IMR-90 (cell line): ENCODE measurements around the gene SF3A2. TPM values are rescaled to one million over a fixed set of nuclear protein-coding genes. Genes with fewer than 3 reads are reported as not detected.

Source experiments
- ATAC-seq: fragments of 200-7000 bp; cut with Tn5 transposase; 2 replicates; pipeline ENCODE4 v1.9.1; 2020; ENCODE audit warnings: low read depth, mild to moderate bottlenecking, moderate library complexity
- BruUV-seq: library from RNA; stranded (reverse); fragments of 400-500 nt; replicated peaks from 2 replicates; lab custom pipeline; 2021; lab: Mats Ljungman, UMichigan
- CTCF ChIA-PET: fragments of 300-600 bp; formaldehyde crosslinking; extraction: SDS; loops from one replicate; lab custom pipeline; 2021; ENCODE audit warnings: antibody characterized with exemption; lab: Yijun Ruan, JAX
- POLR2A ChIA-PET: fragments of 300-600 bp; sonication (Branson Sonifier 250); formaldehyde crosslinking; loops from one replicate; lab custom pipeline; 2022; ENCODE audit warnings: antibody characterized with exemption; ENCODE audit not compliant: unreplicated experiment; lab: Charles Lee
- DNase-seq: peaks from one replicate; pipeline ENCODE4 v3.0.0; 2013
- H2AFZ ChIP-seq: replicated peaks from 2 replicates; pipeline ENCODE3; 2013; ENCODE audit warnings: low read length, mild to moderate bottlenecking; ENCODE audit not compliant: poor library complexity
- H2AK5ac ChIP-seq: 2 replicates; pipeline ENCODE4 v1.6.1; 2013; ENCODE audit warnings: low read depth, low read length, inconsistent platforms
- H2AK9ac ChIP-seq: replicated peaks from 2 replicates; pipeline ENCODE3; 2013; ENCODE audit warnings: mild to moderate bottlenecking, low read depth, low read length, moderate library complexity; ENCODE audit not compliant: poor library complexity
- H2BK120ac ChIP-seq: 2 replicates; pipeline ENCODE4 v1.6.1; 2013; ENCODE audit warnings: low read depth, low read length, inconsistent platforms
- H2BK15ac ChIP-seq: 3 replicates; pipeline ENCODE4 v1.6.1; 2013; ENCODE audit warnings: low read depth, low read length, inconsistent platforms
- H2BK20ac ChIP-seq: 2 replicates; pipeline ENCODE4 v1.6.1; 2013; ENCODE audit warnings: low read depth, mild to moderate bottlenecking, inconsistent platforms, low read length, moderate library complexity
- H2BK5ac ChIP-seq: 2 replicates; pipeline ENCODE4 v1.6.1; 2013; ENCODE audit warnings: mild to moderate bottlenecking, low read depth, low read length, inconsistent platforms; ENCODE audit not compliant: poor library complexity, severe bottlenecking
- H3K14ac ChIP-seq: replicated peaks from 2 replicates; pipeline ENCODE4 v1.6.1; 2013; ENCODE audit warnings: low read depth, low read length, inconsistent platforms
- H3K18ac ChIP-seq: 2 replicates; pipeline ENCODE4 v1.6.1; 2013; ENCODE audit warnings: low read depth, low read length, control low read depth
- H3K23ac ChIP-seq: 2 replicates; pipeline ENCODE4 v1.6.1; 2013; ENCODE audit warnings: low read depth, low read length, inconsistent platforms
- H3K27ac ChIP-seq: 2 replicates; pipeline ENCODE4 v1.5.1; 2013; ENCODE audit warnings: mild to moderate bottlenecking, control low read depth, low read length; ENCODE audit not compliant: insufficient read depth
- H3K27me3 ChIP-seq: 2 replicates; pipeline ENCODE4 v1.6.1; 2013; ENCODE audit warnings: low read length; ENCODE audit not compliant: control insufficient read depth, insufficient read depth
- H3K36me3 ChIP-seq: 2 replicates; pipeline ENCODE4 v1.6.1; 2013; ENCODE audit warnings: low read length, mixed read lengths; ENCODE audit not compliant: control insufficient read depth, insufficient read depth
- H3K4ac ChIP-seq: 2 replicates; pipeline ENCODE4 v1.6.1; 2013; ENCODE audit warnings: low read depth, low read length, inconsistent platforms
- H3K4me1 ChIP-seq: 2 replicates; pipeline ENCODE4 v1.6.1; 2013; ENCODE audit warnings: low read length, mixed read lengths; ENCODE audit not compliant: control insufficient read depth, insufficient read depth
- H3K4me2 ChIP-seq: 2 replicates; pipeline ENCODE4 v1.6.1; 2013; ENCODE audit warnings: low read depth, mild to moderate bottlenecking, control low read depth, low read length, moderate library complexity
- H3K4me3 ChIP-seq: 2 replicates; pipeline ENCODE4 v1.5.1; 2013; ENCODE audit warnings: low read depth, mild to moderate bottlenecking, control low read depth, low read length, moderate library complexity; ENCODE audit not compliant: insufficient read depth
- H3K56ac ChIP-seq: 2 replicates; pipeline ENCODE4 v1.6.1; 2013; ENCODE audit warnings: low read length, inconsistent platforms; ENCODE audit not compliant: insufficient read depth; ENCODE audit errors: extremely low read depth
- H3K79me1 ChIP-seq, 2 experiments: 2 replicates each; pipeline ENCODE4 v1.6.1; 2013; ENCODE audit warnings: low read length in 2 of 2, inconsistent platforms in 1 of 2, low read depth in 1 of 2
- H3K9ac ChIP-seq: 2 replicates; pipeline ENCODE4 v1.6.1; 2013; ENCODE audit warnings: low read depth, low read length, control low read depth
- H3K9me1 ChIP-seq: 2 replicates; pipeline ENCODE4 v1.6.1; 2013; ENCODE audit warnings: low read length, inconsistent platforms; ENCODE audit not compliant: insufficient read depth
- H3K9me3 ChIP-seq: 2 replicates; pipeline ENCODE4 v1.6.1; 2013; ENCODE audit warnings: low read length; ENCODE audit not compliant: control insufficient read depth, insufficient read depth
- H4K20me1 ChIP-seq: 2 replicates; pipeline ENCODE4 v1.6.1; 2013; ENCODE audit warnings: low read length, inconsistent platforms; ENCODE audit not compliant: insufficient read depth
- H4K5ac ChIP-seq: 2 replicates; pipeline ENCODE4 v1.6.1; 2013; ENCODE audit warnings: mild to moderate bottlenecking, low read depth, low read length, control low read depth
- H4K8ac ChIP-seq, 2 experiments: 2 replicates each; pipeline ENCODE4 v1.6.1; 2013; ENCODE audit warnings: low read depth in 2 of 2, low read length in 2 of 2, control low read depth in 1 of 2, inconsistent platforms in 1 of 2
- H4K91ac ChIP-seq: 2 replicates; pipeline ENCODE4 v1.6.1; 2013; ENCODE audit warnings: low read depth, low read length, inconsistent platforms; ENCODE audit not compliant: insufficient read depth
- BHLHE40 ChIP-seq: fragments of 150-350 bp; IDR thresholded peaks from 2 replicates; pipeline ENCODE4 v1.6.1; 2016; ENCODE audit warnings: mild to moderate bottlenecking, low read depth, low read length
- CEBPB ChIP-seq: IDR thresholded peaks from 2 replicates; pipeline ENCODE4 v1.6.1; 2012; ENCODE audit warnings: low read depth, low read length, improper control_type of control experiment
- CHD1 ChIP-seq: IDR thresholded peaks from 2 replicates; pipeline ENCODE4 v1.6.1; 2012; ENCODE audit warnings: low read depth, low read length, improper control_type of control experiment
- CTCF ChIP-seq: conservative IDR thresholded peaks from 2 replicates; pipeline ENCODE4 v1.5.1; 2012; ENCODE audit warnings: mild to moderate bottlenecking, low read depth, low read length, improper control_type of control experiment
- ELK1 ChIP-seq: fragments of 150-350 bp; IDR thresholded peaks from 2 replicates; pipeline ENCODE4 v1.6.1; 2016; ENCODE audit warnings: low read depth, mild to moderate bottlenecking, low read length, moderate library complexity, borderline replicate concordance
- FOS ChIP-seq: fragments of 150-350 bp; IDR thresholded peaks from 2 replicates; pipeline ENCODE4 v1.6.1; 2016; ENCODE audit warnings: low read depth, low read length
- MAFK ChIP-seq: IDR thresholded peaks from 2 replicates; pipeline ENCODE4 v1.6.1; 2012; ENCODE audit warnings: low read depth, low read length, improper control_type of control experiment
- MAZ ChIP-seq: IDR thresholded peaks from 2 replicates; pipeline ENCODE4 v1.6.1; 2012; ENCODE audit warnings: low read depth, mild to moderate bottlenecking, low read length, improper control_type of control experiment, moderate library complexity, borderline replicate concordance
- MXI1 ChIP-seq: IDR thresholded peaks from 2 replicates; pipeline ENCODE4 v1.6.1; 2012; ENCODE audit warnings: low read depth, mild to moderate bottlenecking, low read length, moderate library complexity, borderline replicate concordance
- POLR2A ChIP-seq: IDR thresholded peaks from 2 replicates; pipeline ENCODE4 v1.6.1; 2012; ENCODE audit warnings: mild to moderate bottlenecking, low read depth, low read length
- RCOR1 ChIP-seq: IDR thresholded peaks from 2 replicates; pipeline ENCODE4 v1.6.1; 2012; ENCODE audit warnings: mild to moderate bottlenecking, low read length, improper control_type of control experiment; ENCODE audit not compliant: insufficient replicate concordance
- RFX5 ChIP-seq: IDR thresholded peaks from 2 replicates; pipeline ENCODE4 v1.8.0; 2012; ENCODE audit warnings: low read depth, mild to moderate bottlenecking, low read length, moderate library complexity
- SMC3 ChIP-seq: fragments of 150-350 bp; IDR thresholded peaks from 2 replicates; pipeline ENCODE4 v1.6.1; 2016; ENCODE audit warnings: low read depth, mild to moderate bottlenecking, antibody characterized with exemption, low read length, moderate library complexity
- WGBS, 2 experiments: methylation state at CpG; one replicate each; pipeline versions ENCODE4 v1.1.5 to v1.1.7; 2013; ENCODE audit warnings: missing lambda C conversion rate in 2 of 2; ENCODE audit not compliant: insufficient read length in 1 of 2; ENCODE audit errors: extremely low coverage in 2 of 2; 5-methylcytosine and 5-hydroxymethylcytosine counted together
- dilution Hi-C: fragments of 300-500 bp; cut with HindIII; formaldehyde crosslinking; loops from one replicate; pipeline ENCODE4 v1.14.3; 2018; ENCODE audit warnings: low sequenced_read_pairs; ENCODE audit not compliant: unreplicated experiment
- in situ Hi-C: fragments of 300-500 bp; cut with MboI; formaldehyde crosslinking; loops from 3 replicates; pipeline ENCODE4 v1.14.3; 2019; ENCODE audit warnings: low sequenced_read_pairs, inconsistent platforms, mixed read lengths
- intact Hi-C: fragments of 100-400 bp; cut with micrococcal nuclease; formaldehyde crosslinking; loops from 2 replicates; pipeline ENCODE4 v1.10.0; 2022
- polyA plus RNA-seq, 3 experiments: library from polyadenylated mRNA; depleted of rRNA; stranded (reverse); fragments of >200 nt; gene quantifications; 2 replicates each; pipeline ENCODE4 v1.2.3, GENCODE V29; 2012; ENCODE audit warnings: low replicate concordance in 1 of 3
- total RNA-seq: library from RNA; depleted of rRNA; stranded (reverse); fragments of >200 nt; gene quantifications from 2 replicates; pipeline ENCODE4 v1.2.3, GENCODE V29; 2012

The SF3A2 gene
- total and polyA plus RNA-seq, 2 of the 4 experiments (the other 2 are of a cell fraction), result 4.8 to 34.5 TPM

- no peak overlapping the region for H2BK120ac ChIP-seq
These were observed 25.5 kb upstream of the SF3A2 start for GRCh38 chr19:2210987-2211740.

More at GRCh38 chr19:2210987-2211740, 25.5 kb upstream of the SF3A2 start:
- H3K14ac ChIP-seq, result no peak overlapping the region
- no peak overlapping the region for H3K4me2 ChIP-seq
- H3K9me3 ChIP-seq, result no peaks in the 10 kb centered on the region
- no peak overlapping the region for H3K18ac ChIP-seq
- BruUV-seq, result no TSS peak
- no peak overlapping the region for H3K27ac ChIP-seq
- no peak overlapping the region for H4K5ac ChIP-seq
- intact Hi-C loops, result no loop called here
- no peak overlapping the region for H2BK20ac ChIP-seq
- no peak overlapping the region for H3K4ac ChIP-seq
- H2AFZ ChIP-seq, result no peak overlapping the region
- no peak overlapping the region for H4K8ac ChIP-seq
- no peak for TF ChIP-seq MAZ
- TF ChIP-seq CTCF, result no peak
- TF ChIP-seq POLR2A, result no peak
- no peak for TF ChIP-seq ELK1
- TF ChIP-seq CEBPB, result no peak
- no peak for TF ChIP-seq MAFK
- TF ChIP-seq CHD1, result no peak
- no peak for TF ChIP-seq MXI1
- no peak for TF ChIP-seq FOS
- TF ChIP-seq RCOR1, result no peak
- TF ChIP-seq RFX5, result no peak
- no peak for TF ChIP-seq BHLHE40
- no peak for TF ChIP-seq SMC3
- in situ Hi-C loops, result no loop called here
- H2AK5ac ChIP-seq, result no peak overlapping the region
- dilution Hi-C loops, result no loop called here
- no peak overlapping the region for H2BK15ac ChIP-seq
- POLR2A ChIA-PET, result no interaction called here
- H4K20me1 ChIP-seq, result no peaks in the 10 kb centered on the region
- no peak overlapping the region for H3K23ac ChIP-seq
- H3K9ac ChIP-seq, result no peak overlapping the region
- H3K27me3 ChIP-seq, result no peaks in the 10 kb centered on the region
- H3K79me1 ChIP-seq, result peaks cover 20 to 65% of the 10 kb centered on the region in 2 experiments
- no peak overlapping the region for H3K4me3 ChIP-seq
- DNase-seq (no peak), ATAC-seq (no peak)
- H2AK9ac ChIP-seq, result no peak overlapping the region
- 96% methylated on average over 28 of the region's 33 CpGs; no CpG with 5 or more reads in 1 of the 2 experiments for whole genome bisulfite sequencing, 2 experiments
- H2BK5ac ChIP-seq, result no peak overlapping the region
- H3K9me1 ChIP-seq, result 0 out of 2 replicates have a peak, but pooled peaks cover 3% of the 10 kb centered on the region
- peaks cover 6% of the 10 kb centered on the region for H3K4me1 ChIP-seq
- CTCF ChIA-PET, result no interaction called here
- no peak overlapping the region for H3K56ac ChIP-seq
- H4K91ac ChIP-seq, result no peak overlapping the region
- H3K36me3 ChIP-seq, result peaks cover 60% of the 10 kb centered on the region
